GM18907 (cell line): ENCODE results near the gene AP4B1.

Experiments
- ATAC-seq: cut with Tn5 transposase; IDR thresholded peaks from one replicate; pipeline ENCODE4 v1.9.1; 2021; ENCODE audit warnings: mild to moderate bottlenecking, moderate library complexity; ENCODE audit not compliant: unreplicated experiment

The AP4B1 gene

GRCh38 chr1:113930499-113931161, 26.0 kb upstream of the AP4B1 start:
- peak; percentile 27 for ATAC-seq

DNA sequence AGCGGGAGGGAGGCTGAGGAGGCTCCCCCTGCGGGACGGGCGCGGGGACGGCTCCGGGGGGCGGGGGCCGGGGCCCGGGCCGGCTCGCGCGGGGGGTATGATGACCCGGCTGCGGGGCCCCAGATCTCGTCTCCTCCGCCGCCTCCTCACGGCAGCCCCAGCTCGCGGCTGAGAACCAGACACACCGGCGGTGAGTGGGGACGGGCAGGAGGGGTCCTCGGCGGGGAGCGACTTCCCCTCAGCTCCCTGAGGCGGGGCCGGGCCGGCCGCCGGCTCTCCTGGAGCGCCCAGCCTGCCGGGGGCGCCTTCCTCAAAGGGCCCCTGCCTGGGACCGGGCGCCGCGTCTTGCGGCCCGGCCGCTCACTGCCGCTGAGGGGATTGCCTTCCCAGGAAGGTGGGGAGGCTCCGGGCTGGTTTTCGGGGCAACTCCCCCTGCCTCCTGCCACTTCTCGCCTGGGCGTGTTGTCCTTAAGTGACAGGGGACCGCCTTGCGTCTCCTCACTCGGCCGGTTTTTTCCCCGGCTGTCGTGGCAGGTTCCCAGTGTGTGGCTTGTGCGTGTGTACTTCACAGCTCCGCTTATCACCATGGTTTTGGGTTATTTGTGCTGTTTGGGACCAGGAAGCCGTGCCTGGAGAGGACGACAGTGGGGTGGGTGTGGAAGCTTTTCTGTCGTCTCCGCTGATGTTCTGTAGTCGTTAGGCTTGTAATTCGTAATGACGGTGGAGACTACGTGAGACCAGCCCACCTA, 25.3 kb upstream of the AP4B1 start:
- ATAC-seq, result peak; percentile 39

GRCh38 chr1:113928941-113929749, 24.5 kb upstream of the AP4B1 start, which contains the start of gene HIPK1:
TSS of gene HIPK1 (plus strand) at chr1:113929324.
- peak; percentile 76 for ATAC-seq

DNA sequence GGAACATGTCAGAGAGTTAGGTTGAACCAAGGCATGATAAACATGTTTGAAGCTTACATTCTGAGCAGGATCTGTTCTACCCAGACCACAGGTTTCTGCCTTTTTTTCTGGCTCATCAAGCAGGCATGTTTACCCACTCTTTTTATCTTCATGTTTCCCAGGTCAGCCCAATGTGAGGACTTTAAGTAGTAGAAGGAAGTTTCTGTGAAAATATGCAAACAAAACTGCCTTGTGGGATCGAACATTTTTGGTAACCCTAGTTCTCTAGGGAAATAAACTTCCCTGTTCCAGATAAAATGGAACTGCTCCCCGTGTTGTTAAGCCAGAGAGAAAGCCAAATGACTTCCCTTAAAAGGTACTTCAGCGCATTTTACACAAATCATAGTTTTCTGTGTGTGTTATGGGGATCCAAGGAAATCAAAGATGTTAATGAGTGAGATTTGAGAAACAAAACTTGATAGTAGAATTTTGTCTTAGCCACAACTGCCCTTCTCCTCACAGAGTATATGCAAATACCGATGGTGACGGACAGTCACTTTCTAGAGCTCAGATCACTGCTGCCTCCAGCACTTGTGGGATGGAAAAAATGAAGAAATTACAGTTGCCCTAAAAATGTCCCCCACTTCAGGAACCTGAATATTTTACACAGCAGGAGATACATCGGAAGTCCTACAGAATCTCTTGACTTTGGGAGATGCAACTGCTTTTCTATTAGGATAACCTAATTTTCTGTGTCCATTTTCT, 23.8 kb upstream of the AP4B1 start:
- peak; percentile 29 for ATAC-seq

GRCh38 chr1:113924473-113924872, 19.9 kb upstream of the AP4B1 start:
- no peak for ATAC-seq

DNA sequence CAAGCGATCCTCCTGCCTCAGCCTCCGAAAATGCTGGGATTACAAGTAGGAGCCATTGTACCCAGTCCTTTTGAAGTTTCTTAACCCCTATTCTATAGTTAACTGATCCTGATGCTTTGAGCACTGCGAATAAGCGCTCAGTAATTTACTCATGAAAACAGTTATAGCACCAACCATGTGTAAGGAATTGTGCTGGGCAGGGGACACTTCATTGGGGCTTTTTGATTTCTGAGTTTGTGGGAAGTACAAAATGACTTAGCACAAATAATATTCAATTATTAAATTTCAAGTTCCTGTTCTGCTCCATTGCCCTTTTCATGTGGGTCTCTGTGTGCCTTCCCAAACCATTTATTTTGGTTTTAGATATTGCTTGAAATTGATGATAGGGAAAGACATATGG, 18.4 kb upstream of the AP4B1 start:
- no peak for ATAC-seq

GRCh38 chr1:113918243-113918642, 13.6 kb upstream of the AP4B1 start:
- no peak for ATAC-seq

DNA sequence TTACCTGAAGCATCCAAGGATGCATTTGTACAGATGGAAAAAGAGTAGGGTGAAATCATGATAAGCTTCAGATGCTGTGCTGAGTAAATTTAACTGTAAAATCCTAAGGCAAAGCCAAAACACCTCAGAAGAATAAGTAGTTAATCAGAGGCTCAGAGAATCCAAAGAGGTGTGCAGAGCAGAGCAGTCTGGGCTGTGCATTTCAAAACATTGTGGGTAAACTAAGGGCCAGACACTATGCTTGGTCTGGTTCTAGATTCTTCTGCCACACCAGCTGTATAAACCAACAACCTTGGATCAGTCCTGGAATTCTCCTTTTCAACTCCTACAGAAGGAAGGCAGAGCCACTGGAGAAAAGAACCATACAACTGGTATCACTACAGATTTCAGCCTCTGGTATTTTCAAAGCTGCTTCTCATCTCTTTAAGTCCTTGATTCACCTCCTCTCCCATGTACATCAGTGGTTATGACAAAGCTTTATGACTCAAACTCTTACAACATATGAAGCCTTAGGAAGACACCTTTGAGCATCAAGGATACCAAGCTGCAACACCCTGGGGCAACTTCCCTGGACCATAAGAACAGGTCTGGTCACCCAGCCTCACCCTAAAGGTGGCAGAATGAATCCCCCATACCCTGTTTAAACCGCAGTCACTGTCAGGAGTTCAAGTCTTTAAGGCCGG, 12.9 kb upstream of the AP4B1 start:
- no peak for ATAC-seq

- ATAC-seq, result no peak
These were observed 12.4 kb upstream of the AP4B1 start for GRCh38 chr1:113916974-113917373.

- no peak for ATAC-seq
These were observed 9.5 kb upstream of the AP4B1 start for GRCh38 chr1:113913887-113914664.

GRCh38 chr1:113913312-113913668, 8.7 kb upstream of the AP4B1 start:
- no peak for ATAC-seq

GRCh38 chr1:113912594-113913311, 8.2 kb upstream of the AP4B1 start:
- ATAC-seq, result no peak

GRCh38 chr1:113905435-113905861, 849 bp upstream of the AP4B1 start:
- ATAC-seq, result peak; percentile 5

DNA sequence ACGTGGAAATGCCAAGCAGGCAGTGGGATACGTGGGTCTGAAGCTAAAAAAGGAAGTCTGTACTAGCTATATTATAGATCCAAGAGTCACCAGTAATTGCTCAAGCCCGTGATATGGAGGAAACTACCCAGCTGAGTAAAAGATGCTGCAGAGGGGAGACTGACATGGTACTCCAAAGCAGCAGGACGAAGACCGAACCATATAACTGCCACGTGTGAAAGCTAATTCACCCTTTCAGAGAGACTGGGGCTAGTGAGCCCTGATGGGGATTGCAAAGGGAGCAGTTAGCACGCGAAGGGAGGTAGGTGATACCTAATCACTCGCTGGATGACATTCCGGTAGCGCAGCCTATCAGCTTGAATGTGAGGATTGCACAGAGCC, 316 bp downstream of the AP4B1 start:
- peak; percentile 42 for ATAC-seq

DNA sequence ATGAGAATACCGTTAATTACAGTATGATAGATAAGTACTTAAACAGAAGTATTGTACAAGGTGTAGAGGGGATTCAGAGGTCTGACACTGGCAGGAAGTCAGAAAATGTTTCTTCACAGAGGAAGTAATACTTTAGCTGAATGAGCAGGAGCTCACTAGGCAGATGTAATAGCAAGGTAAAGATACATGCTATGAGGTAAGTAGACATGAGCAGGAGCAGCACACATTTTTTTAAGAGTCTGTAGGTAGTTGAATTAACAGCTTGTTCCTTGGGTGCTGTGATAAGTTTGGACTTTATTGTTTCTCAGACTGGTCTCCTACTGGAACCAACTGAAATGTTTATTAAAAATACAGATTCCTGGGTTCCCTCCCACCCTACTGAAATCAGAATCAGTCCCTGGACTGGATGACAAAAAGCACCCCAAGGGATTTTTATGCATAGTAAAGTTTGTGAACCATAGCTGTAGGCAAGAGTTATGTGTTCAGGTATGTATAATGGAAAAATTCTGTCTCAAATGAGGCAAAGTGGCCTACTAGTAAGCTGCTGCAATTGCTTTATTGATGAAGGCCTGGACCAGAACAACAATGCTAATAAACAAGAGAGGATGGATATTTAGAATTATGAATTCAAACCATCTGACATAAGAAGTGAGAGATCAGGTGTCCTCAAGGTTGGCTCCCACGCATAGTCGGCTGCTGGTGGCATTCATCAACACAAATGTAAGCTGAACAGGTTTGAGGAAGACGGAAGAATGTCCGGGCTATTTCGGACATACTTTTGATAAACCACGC, 902 bp downstream of the AP4B1 start:
- ATAC-seq, result no peak

- no peak for ATAC-seq
These were observed 3.4 kb downstream of the AP4B1 start for GRCh38 chr1:113901191-113901590.

- ATAC-seq, result no peak
These were observed 5.5 kb downstream of the AP4B1 start for GRCh38 chr1:113899111-113899510.

GRCh38 chr1:113898241-113898814, 6.3 kb downstream of the AP4B1 start:
- ATAC-seq, result no peak
